Globus pallidus (tissue), 1 donor: Measurements from ENCODE around the gene TPRN.

Experiments used
- DNase-seq: peaks from one replicate; pipeline ENCODE4 v3.0.0-alpha.2; 2015; ENCODE audit warnings: low spot score

Gene TPRN

GRCh38 chr9:137173796-137174664 is 26.5 kb downstream of the TPRN start:
- no peak for DNase-seq

GRCh38 chr9:137172901-137173795 is 27.4 kb downstream of the TPRN start:
- no peak for DNase-seq

GRCh38 chr9:137171149-137171900 is 29.2 kb downstream of the TPRN start:
- no peak for DNase-seq

- DNase-seq = no peak
Measured at GRCh38 chr9:137170486-137171148, 29.9 kb downstream of the TPRN start.

GRCh38 chr9:137169896-137170358 is 30.6 kb downstream of the TPRN start, which contains the start of gene LRRC26:
Gene LRRC26, minus strand, starts transcription at chr9:137170051. Its CDS starts 108 bp downstream, at chr9:137169943.
- no peak for DNase-seq

- DNase-seq = no peak
Measured at GRCh38 chr9:137168904-137169856, 31.4 kb downstream of the TPRN start.

GRCh38 chr9:137168573-137168903 is 32.0 kb downstream of the TPRN start:
- DNase-seq = no peak

- no peak for DNase-seq
Measured at GRCh38 chr9:137167747-137168572, 32.6 kb downstream of the TPRN start.

GRCh38 chr9:137167277-137167746 is 33.2 kb downstream of the TPRN start:
- DNase-seq = no peak

- DNase-seq = no peak
Measured at GRCh38 chr9:137166380-137167229, 33.9 kb downstream of the TPRN start.

- no peak for DNase-seq
Measured at GRCh38 chr9:137165250-137165836, 35.2 kb downstream of the TPRN start.

- no peak for DNase-seq
Measured at GRCh38 chr9:137164370-137165249, 35.9 kb downstream of the TPRN start.

- no peak for DNase-seq
Measured at GRCh38 chr9:137163805-137164204, 36.7 kb downstream of the TPRN start.

GRCh38 chr9:137163365-137163715 is 37.2 kb downstream of the TPRN start:
- no peak for DNase-seq

- no peak for DNase-seq
Measured at GRCh38 chr9:137162505-137163364, 37.8 kb downstream of the TPRN start.
